M059J (cell line): ENCODE measurements around the gene SHISA7. TPM values are rescaled to one million over a fixed set of nuclear protein-coding genes. Genes with fewer than 3 reads are reported as not detected.

Experiments used
- DNase-seq: peaks from one replicate; pipeline ENCODE4 v3.0.0-alpha.2; 2012; ENCODE audit warnings: low read depth
- total RNA-seq: library from RNA; depleted of rRNA; stranded (reverse); fragments of >200 nt; shearing (Covaris generic); gene quantifications from 2 replicates; pipeline ENCODE4 v1.2.3, GENCODE V29; 2014

SHISA7 gene
- total RNA-seq, 1 experiment from 2014 or later = not detected

- no peak for DNase-seq
Observed at GRCh38 chr19:55482156-55482961, 39.3 kb upstream of the SHISA7 start.

GRCh38 chr19:55481794-55482155, 38.7 kb upstream of the SHISA7 start:
- no peak for DNase-seq

- no peak for DNase-seq
Observed at GRCh38 chr19:55481148-55481793, 38.2 kb upstream of the SHISA7 start.

GRCh38 chr19:55479451-55480230, 36.5 kb upstream of the SHISA7 start:
- DNase-seq = no peak

- no peak for DNase-seq
Observed at GRCh38 chr19:55479045-55479444, 35.9 kb upstream of the SHISA7 start.

- no peak for DNase-seq
Observed at GRCh38 chr19:55478364-55478763, 35.3 kb upstream of the SHISA7 start.

- no peak for DNase-seq
Observed at GRCh38 chr19:55477905-55478304, 34.8 kb upstream of the SHISA7 start.

GRCh38 chr19:55476100-55476775, 33.1 kb upstream of the SHISA7 start, which contains the start of gene ZNF628:
Gene ZNF628, plus strand, starts transcription at chr19:55476617. Its CDS starts 3,294 bp downstream, at chr19:55479911.
- peak; percentile 98 for DNase-seq

- DNase-seq = peak; percentile 96
Observed at GRCh38 chr19:55474269-55475265, 31.5 kb upstream of the SHISA7 start.

GRCh38 chr19:55473225-55474012, 30.3 kb upstream of the SHISA7 start:
- DNase-seq = peak; percentile 86

- peak; percentile 89 for DNase-seq
Observed at GRCh38 chr19:55472463-55472862, 29.4 kb upstream of the SHISA7 start.

GRCh38 chr19:55471266-55471665, 28.2 kb upstream of the SHISA7 start:
- no peak for DNase-seq

GRCh38 chr19:55468054-55468393, 24.9 kb upstream of the SHISA7 start:
- no peak for DNase-seq

- peak; percentile 58 for DNase-seq
Observed at GRCh38 chr19:55467236-55468053, 24.3 kb upstream of the SHISA7 start.

GRCh38 chr19:55466241-55466614, 23.1 kb upstream of the SHISA7 start:
- DNase-seq = no peak

- no peak for DNase-seq
Observed at GRCh38 chr19:55465460-55466240, 22.6 kb upstream of the SHISA7 start.

GRCh38 chr19:55464662-55465054, 21.6 kb upstream of the SHISA7 start, which contains the start of gene C19orf85:
Gene C19orf85, minus strand, starts transcription at chr19:55464751. Its CDS starts 197 bp downstream, at chr19:55464554.
- DNase-seq = no peak

GRCh38 chr19:55464039-55464661, 21.1 kb upstream of the SHISA7 start:
- DNase-seq = no peak
